Upper lobe of right lung (tissue), 1 donor: Measurements from ENCODE around the gene UBE2I. TPM values are rescaled to one million over a fixed set of nuclear protein-coding genes. Genes with fewer than 3 reads are reported as not detected.

Experiments used
- ATAC-seq: fragments of 200-7000 bp; cut with Tn5 transposase; one replicate; pipeline ENCODE4 v1.9.1; 2020; ENCODE audit warnings: mild to moderate bottlenecking, moderate library complexity
- DNase-seq: peaks from one replicate; pipeline ENCODE4 v3.0.0-alpha.2; 2020
- H3K27ac ChIP-seq: fragments of 200-600 bp; one replicate; pipeline ENCODE4 v1.8.0; 2022
- H3K27me3 ChIP-seq: fragments of 200-600 bp; one replicate; pipeline ENCODE4 v1.8.0; 2022; ENCODE audit warnings: mild to moderate bottlenecking
- H3K36me3 ChIP-seq: fragments of 200-600 bp; one replicate; pipeline ENCODE4 v1.8.0; 2022
- H3K4me1 ChIP-seq: fragments of 200-600 bp; one replicate; pipeline ENCODE4 v1.8.0; 2022
- H3K4me3 ChIP-seq: fragments of 200-600 bp; one replicate; pipeline ENCODE4 v1.8.0; 2022; ENCODE audit warnings: mild to moderate bottlenecking
- H3K9me3 ChIP-seq: fragments of 200-600 bp; one replicate; pipeline ENCODE4 v1.8.0; 2022
- CTCF ChIP-seq: fragments of 200-600 bp; IDR thresholded peaks from one replicate; pipeline ENCODE4 v1.8.0; 2022; ENCODE audit warnings: antibody characterized with exemption
- intact Hi-C: fragments of 100-400 bp; cut with DNase I; formaldehyde crosslinking; loops from one replicate; pipeline ENCODE4 v1.11.0; 2022
- total RNA-seq: library from RNA; stranded (reverse); fragmentation: NEBNext Ultra II Directional; extraction: Animal tissue kit (Norgen Biotek cat#: 25700); gene quantifications from one replicate; pipeline ENCODE4 v1.2.1, GENCODE V29; 2021
- donor health status: DM: no; HTN: yes; CAD: no; lungs with severe emphysema.

The UBE2I gene
- total RNA-seq, 1 donor from 2014 or later = 95.6 TPM

GRCh38 chr16:1276580-1276878, 32.9 kb upstream of the UBE2I start:
- Histone ChIP-seq H3K27ac (no peak overlapping the region), H3K27me3 (peaks cover 12% of the 10 kb centered on the region), H3K36me3 (no peaks in the 10 kb centered on the region), H3K9me3 (no peaks in the 10 kb centered on the region), H3K4me3 (no peak overlapping the region), H3K4me1 (no peaks in the 10 kb centered on the region)
- ATAC-seq (no peak), DNase-seq (no peak)
- intact Hi-C loops = no loop called here
- no peak for TF ChIP-seq CTCF

GRCh38 chr16:1277151-1277598, 32.3 kb upstream of the UBE2I start:
- no peaks in the 10 kb centered on the region for H3K9me3 ChIP-seq
- peaks cover 12% of the 10 kb centered on the region for H3K27me3 ChIP-seq
- intact Hi-C loops = no loop called here
- ATAC-seq (no peak), DNase-seq (no peak)
- H3K4me1 ChIP-seq = no peaks in the 10 kb centered on the region
- H3K4me3 ChIP-seq = no peak overlapping the region
- TF ChIP-seq CTCF = no peak
- H3K27ac ChIP-seq = no peak overlapping the region
- H3K36me3 ChIP-seq = no peaks in the 10 kb centered on the region

- no peak for TF ChIP-seq CTCF
- H3K27me3 ChIP-seq = peaks cover 12% of the 10 kb centered on the region
Observed at GRCh38 chr16:1277617-1278282, 31.7 kb upstream of the UBE2I start.

GRCh38 chr16:1278477-1278876, 31.0 kb upstream of the UBE2I start:
- H3K27me3 ChIP-seq = peaks cover 12% of the 10 kb centered on the region
- no peak overlapping the region for H3K27ac ChIP-seq
- intact Hi-C loops = no loop called here
- TF ChIP-seq CTCF = no peak
- no peaks in the 10 kb centered on the region for H3K9me3 ChIP-seq
- no peaks in the 10 kb centered on the region for H3K4me1 ChIP-seq
- H3K4me3 ChIP-seq = no peak overlapping the region
- DNase-seq = no peak
- no peaks in the 10 kb centered on the region for H3K36me3 ChIP-seq
- ATAC-seq = no peak

More at GRCh38 chr16:1277617-1278282, 31.7 kb upstream of the UBE2I start:
- Histone ChIP-seq H3K27ac (no peak overlapping the region), H3K4me1 (no peaks in the 10 kb centered on the region), H3K4me3 (no peak overlapping the region), H3K9me3 (no peaks in the 10 kb centered on the region), H3K36me3 (no peaks in the 10 kb centered on the region)
- DNase-seq = no peak
- intact Hi-C loops = no loop called here
- no peak for ATAC-seq

- ATAC-seq (no peak), DNase-seq (no peak)
- TF ChIP-seq CTCF = no peak
- intact Hi-C loops = no loop called here
- no peak overlapping the region for H3K27ac ChIP-seq
- no peak overlapping the region for H3K4me3 ChIP-seq
- peaks cover 12% of the 10 kb centered on the region for H3K27me3 ChIP-seq
- H3K4me1 ChIP-seq = no peaks in the 10 kb centered on the region
- no peaks in the 10 kb centered on the region for H3K9me3 ChIP-seq
- H3K36me3 ChIP-seq = no peaks in the 10 kb centered on the region
Observed at GRCh38 chr16:1279081-1279944, 30.1 kb upstream of the UBE2I start.
